Pancreas (tissue), 10 donors: Measurements from ENCODE around the gene DYNLT1. TPM values are rescaled to one million over a fixed set of nuclear protein-coding genes. Genes with fewer than 3 reads are reported as not detected.

ENCODE experiments used
- ATAC-seq, 4 donors: fragments of 200-7000 bp; cut with Tn5 transposase; one replicate each; pipeline versions ENCODE4 v1.8.0 to v1.9.1; 2020; ENCODE audit warnings: mild to moderate bottlenecking in 4 of 4, moderate library complexity in 4 of 4
- DNase-seq, 6 donors: peaks; one replicate each; pipeline ENCODE4 v3.0.0-alpha.2; 2020
- FAIRE-seq: peaks from 2 replicates; lab custom pipeline; 2012; peaks lifted over from hg19 to GRCh38; lab: Jason Lieb, UNC
- H3K27ac ChIP-seq, 4 donors: fragments of 200-600 bp; sonication (generic); 1 replicate in 3 of 4; 2 replicates in 1 of 4; pipeline versions ENCODE4 v1.5.0 to v1.8.0; 2020
- H3K27me3 ChIP-seq, 4 donors: fragments of 200-600 bp; one replicate each; pipeline ENCODE4 v1.8.0; 2021
- H3K36me3 ChIP-seq, 3 donors: fragments of 200-600 bp; sonication (generic) in 1 of 3; one replicate each; pipeline versions ENCODE4 v1.5.0 to v1.8.0; 2020 to 2021
- H3K4me1 ChIP-seq, 3 donors: fragments of 200-600 bp; one replicate each; pipeline ENCODE4 v1.8.0; 2021
- H3K4me3 ChIP-seq, 4 donors: fragments of 200-600 bp; sonication (generic) in 2 of 4; one replicate each; pipeline versions ENCODE4 v1.5.0 to v1.8.0; 2020 to 2021
- H3K9me3 ChIP-seq, 4 donors: fragments of 200-600 bp; one replicate each; pipeline ENCODE4 v1.8.0; 2021
- WGBS, 2 donors: extraction: QIAGEN DNeasy Blood & Tissue Kit; methylation state at CpG; one replicate each; pipeline ENCODE4 v1.1.7; 2013; 5-methylcytosine and 5-hydroxymethylcytosine counted together
- intact Hi-C, 3 donors: fragments of 100-400 bp; cut with DNase I; formaldehyde crosslinking; loops; one replicate each; pipeline versions ENCODE4 v1.11.1 to v1.14.2; 2022
- polyA plus RNA-seq, 2 donors: library from polyadenylated mRNA; stranded (reverse); fragments of 200-250 nt; gene quantifications; one replicate each; pipeline ENCODE4 v1.2.3, GENCODE V29; 2013
- total RNA-seq, 6 donors: library from RNA; stranded (reverse); fragmentation: NEBNext Ultra II Directional in 4 of 6; extraction: Animal tissue kit (Norgen Biotek cat#: 25700) in 4 of 6; gene quantifications; one replicate each; pipeline versions ENCODE4 v1.2.1 to v1.2.4, GENCODE V29; 2021 to 2023
- TF ChIP-seq, protein P1 (sequence below), 4 donors: fragments of 200-600 bp; sonication (generic) in 3 of 4; IDR thresholded peaks; one replicate each; pipeline versions ENCODE4 v1.5.0 to v1.8.0; 2021; ENCODE audit warnings: antibody characterized with exemption in 4 of 4
- donor health status: healthy with polysubstance abuse.
- donor health status: DM: no; HTN: no; CAD: no; lungs with moderate emphysema.
- donor health status: DM: no; HTN: no; CAD: no.
- donor health status: control.
- donor health status: control.
- donor health status: Bipolar disorder and iron deficiency.
- donor health status: DM: yes; HTN: yes; CAD: no.
- donor health status: DM: no; HTN: no; CAD: no.
- donor health status: DM: no; HTN: no; CAD: no.
- donor health status: DM: yes; HTN: yes; CAD: no.

Gene DYNLT1
- total and polyA plus RNA-seq, 8 donors = 19.0 to 80.9 (median 36.8) TPM

DNA sequence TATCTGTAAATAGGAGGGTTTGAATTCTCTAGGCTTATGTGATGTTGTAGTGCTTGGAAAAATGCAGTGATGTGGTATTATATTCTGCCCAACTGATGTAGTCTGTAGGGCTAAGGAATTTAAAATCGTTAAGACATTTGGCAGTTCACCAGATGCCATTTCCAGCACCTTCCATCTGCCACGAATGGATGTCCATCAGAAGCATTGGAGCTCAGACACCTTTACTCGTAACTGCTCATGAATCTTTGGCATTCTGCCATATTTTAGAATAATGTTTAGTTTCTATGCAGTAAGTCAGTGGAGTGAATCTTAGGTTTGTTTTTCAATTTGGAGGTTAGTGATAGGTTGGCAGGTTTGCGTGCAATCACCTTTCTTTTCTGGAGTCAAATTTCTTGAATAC lies 3.0 kb upstream of the DYNLT1 start:
- intact Hi-C loops = no loop called here
- Histone ChIP-seq H3K36me3 (no peaks in the 10 kb centered on the region), H3K4me1 (peaks cover 3 to 12% (median 5%) of the 10 kb centered on the region in 3 donors), H3K4me3 (no peak overlapping the region), H3K27ac (no peak overlapping the region), H3K27me3 (no peaks in the 10 kb centered on the region), H3K9me3 (no peaks in the 10 kb centered on the region)
- no peak for FAIRE-seq
- ATAC-seq = no peak
- no peak for DNase-seq
- WGBS, 2 donors = 61 to 70% methylated on average over 4 of the region's 4 CpGs
- TF ChIP-seq, protein P1, sequence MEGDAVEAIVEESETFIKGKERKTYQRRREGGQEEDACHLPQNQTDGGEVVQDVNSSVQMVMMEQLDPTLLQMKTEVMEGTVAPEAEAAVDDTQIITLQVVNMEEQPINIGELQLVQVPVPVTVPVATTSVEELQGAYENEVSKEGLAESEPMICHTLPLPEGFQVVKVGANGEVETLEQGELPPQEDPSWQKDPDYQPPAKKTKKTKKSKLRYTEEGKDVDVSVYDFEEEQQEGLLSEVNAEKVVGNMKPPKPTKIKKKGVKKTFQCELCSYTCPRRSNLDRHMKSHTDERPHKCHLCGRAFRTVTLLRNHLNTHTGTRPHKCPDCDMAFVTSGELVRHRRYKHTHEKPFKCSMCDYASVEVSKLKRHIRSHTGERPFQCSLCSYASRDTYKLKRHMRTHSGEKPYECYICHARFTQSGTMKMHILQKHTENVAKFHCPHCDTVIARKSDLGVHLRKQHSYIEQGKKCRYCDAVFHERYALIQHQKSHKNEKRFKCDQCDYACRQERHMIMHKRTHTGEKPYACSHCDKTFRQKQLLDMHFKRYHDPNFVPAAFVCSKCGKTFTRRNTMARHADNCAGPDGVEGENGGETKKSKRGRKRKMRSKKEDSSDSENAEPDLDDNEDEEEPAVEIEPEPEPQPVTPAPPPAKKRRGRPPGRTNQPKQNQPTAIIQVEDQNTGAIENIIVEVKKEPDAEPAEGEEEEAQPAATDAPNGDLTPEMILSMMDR (IDR thresholded peaks at IDR 0.05) = no peak

DNA sequence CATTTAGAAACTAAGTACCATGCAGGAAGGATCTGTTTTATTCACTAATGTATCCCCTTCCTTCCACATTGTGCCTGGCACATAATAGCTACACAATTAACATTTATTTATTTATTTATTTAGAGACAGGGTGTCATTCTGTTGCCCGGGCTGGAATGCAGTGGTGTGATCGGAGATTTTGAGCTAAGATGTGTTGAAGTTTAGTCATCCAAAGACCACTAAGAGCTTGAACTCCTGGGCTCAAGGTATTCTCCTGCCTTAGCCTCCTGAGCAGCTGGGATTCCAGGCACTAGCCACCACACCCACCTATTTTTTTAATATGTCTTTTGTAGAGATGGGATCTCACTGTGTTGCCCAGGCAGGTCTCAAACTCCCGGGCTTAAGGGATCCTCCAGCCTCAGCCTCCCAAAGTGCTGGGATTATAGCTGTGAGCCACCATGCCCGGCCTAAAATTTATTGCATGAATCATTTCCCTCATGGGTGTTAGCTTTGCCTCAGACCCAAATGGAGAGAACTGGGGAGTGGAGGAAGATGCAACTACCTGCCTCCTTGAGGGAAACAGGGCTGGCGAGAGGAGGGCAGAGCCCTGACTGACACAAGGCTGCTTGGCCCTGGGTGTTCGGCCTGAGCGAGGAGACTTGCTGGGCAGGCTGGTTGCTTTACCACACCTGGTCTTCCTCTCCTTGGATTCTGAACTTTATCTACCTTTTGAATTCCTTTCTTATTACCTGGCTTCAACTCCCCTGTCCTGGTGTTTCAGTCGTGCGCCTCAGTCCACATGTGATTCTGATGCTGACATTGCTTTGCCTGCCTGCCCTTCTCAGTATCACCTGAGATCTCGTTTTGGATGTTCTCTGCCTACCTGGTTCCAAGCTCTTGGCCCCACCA lies 1.7 kb upstream of the DYNLT1 start:
- 69 to 91% methylated on average over 10 of the region's 10 CpGs for WGBS, 2 donors
- ATAC-seq (no peak), FAIRE-seq (no peak), DNase-seq (peak in 1 of 6 donors; percentile 10)
- TF ChIP-seq, protein P1 (IDR thresholded peaks at IDR 0.05) = no peak
- no peaks in the 10 kb centered on the region for H3K36me3 ChIP-seq
- H3K27me3 ChIP-seq = no peaks in the 10 kb centered on the region
- no peak overlapping the region for H3K4me3 ChIP-seq
- H3K4me1 ChIP-seq = peaks cover 3 to 20% (median 9%) of the 10 kb centered on the region in 3 donors
- intact Hi-C loops = no loop called here
- no peak overlapping the region for H3K27ac ChIP-seq
- H3K9me3 ChIP-seq = no peaks in the 10 kb centered on the region

DNA sequence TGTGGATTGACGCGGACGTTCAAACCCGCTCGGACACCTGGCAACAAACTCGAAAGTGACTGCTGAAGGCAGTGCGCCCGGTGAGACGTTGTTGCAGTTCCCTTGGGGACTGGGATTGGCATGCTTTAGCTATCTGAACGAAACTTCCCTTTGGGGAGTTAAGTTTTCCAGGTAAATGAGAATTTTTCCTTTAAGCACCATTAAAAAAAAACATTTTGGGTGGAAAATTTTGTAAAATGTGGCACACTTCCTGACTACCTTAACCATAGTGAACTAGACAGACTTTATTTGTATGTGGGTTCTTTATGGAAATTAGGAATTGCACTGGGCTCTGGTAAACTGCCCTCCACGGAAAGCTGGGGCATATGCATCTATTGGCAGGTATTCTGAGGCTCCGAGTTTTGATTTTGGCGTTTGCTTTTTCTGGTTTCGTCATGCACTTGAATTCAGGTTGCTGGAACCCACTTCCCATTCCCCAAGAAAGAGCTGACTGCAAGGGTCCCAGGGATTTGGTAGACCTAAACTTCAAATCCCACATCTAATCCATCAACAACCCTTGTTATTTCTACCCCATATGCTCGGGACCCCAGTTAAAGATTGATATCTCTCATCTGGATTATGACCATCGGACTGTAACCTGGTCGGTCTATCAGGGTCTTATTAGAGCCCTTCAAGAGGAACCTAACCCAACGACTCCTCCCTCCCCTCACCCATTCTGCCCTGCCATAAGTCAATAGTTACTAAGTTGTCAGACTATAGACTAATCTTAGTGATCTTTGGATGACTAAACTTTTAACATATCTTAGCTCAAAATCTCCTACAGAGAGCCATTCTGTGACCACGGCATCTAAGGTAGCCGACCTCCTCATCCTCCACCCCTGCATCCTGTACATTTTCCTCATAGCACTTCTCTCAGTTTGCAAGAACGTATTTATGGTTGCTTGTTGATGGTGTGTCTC lies 800 bp upstream of the DYNLT1 start:
- ATAC-seq = no peak
- no peak for DNase-seq
- Histone ChIP-seq H3K9me3 (no peaks in the 10 kb centered on the region), H3K4me1 (peaks cover 3 to 20% (median 15%) of the 10 kb centered on the region in 3 donors), H3K36me3 (no peaks in the 10 kb centered on the region), H3K27me3 (no peaks in the 10 kb centered on the region), H3K4me3 (peak overlapping the region; percentile 69 to 95 (median 86)), H3K27ac (peak overlapping the region; percentile 90 to 94 (median 93))
- TF ChIP-seq, protein P1 (IDR thresholded peaks at IDR 0.05) = no peak
- intact Hi-C loops = no loop called here
- no peak for FAIRE-seq
- WGBS, 2 donors = 26 to 28% methylated on average over 21 of the region's 21 CpGs

DNA sequence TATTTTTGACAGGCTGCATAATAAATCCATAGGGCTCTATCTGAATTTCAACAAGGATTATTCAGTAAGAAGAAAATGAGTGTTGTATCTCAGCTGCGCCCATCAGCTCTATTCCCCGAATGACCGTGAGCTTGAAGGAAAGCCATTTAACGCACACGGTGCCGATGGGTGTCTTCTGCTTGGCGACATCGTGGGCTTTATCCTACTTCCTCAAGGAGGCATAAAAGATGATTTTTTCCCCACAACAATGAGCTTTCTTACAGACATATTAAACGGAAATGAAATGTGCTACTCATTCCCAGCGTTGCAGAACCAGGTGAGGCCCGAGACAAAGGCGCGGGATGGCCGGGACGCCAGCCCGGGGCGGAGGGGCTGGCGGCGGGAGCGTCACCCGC lies 710 bp downstream of the DYNLT1 start:
- peaks cover 3 to 20% (median 15%) of the 10 kb centered on the region in 3 donors for H3K4me1 ChIP-seq
- FAIRE-seq (no peak), ATAC-seq (peak in 1 of 4 donors; percentile 0), DNase-seq (no peak)
- H3K27ac ChIP-seq = peak overlapping the region; percentile 90 to 94 (median 93)
- H3K9me3 ChIP-seq = no peaks in the 10 kb centered on the region
- peak overlapping the region; percentile 69 to 95 (median 86) for H3K4me3 ChIP-seq
- TF ChIP-seq, protein P1 (IDR thresholded peaks at IDR 0.05) = no peak
- intact Hi-C loops = no loop called here
- 1 to 2% methylated on average over 17 to 21 of the region's 21 CpGs for WGBS, 2 donors
- H3K36me3 ChIP-seq = no peaks in the 10 kb centered on the region
- H3K27me3 ChIP-seq = no peaks in the 10 kb centered on the region
